SH-SY5Y (cell line): ENCODE results near the gene SLC31A1.

ENCODE experiments used
- GATA2 ChIP-seq: IDR thresholded peaks from 2 replicates; pipeline ENCODE4 v1.6.1; 2011; ENCODE audit warnings: mild to moderate bottlenecking, low read depth, low read length
- GATA3 ChIP-seq: IDR thresholded peaks from 2 replicates; pipeline ENCODE4 v1.6.1; 2011; ENCODE audit warnings: low read depth, mild to moderate bottlenecking, low read length, moderate library complexity

- TF ChIP-seq GATA2 (no peak), GATA3 (no peak)
Observed at GRCh38 chr9:113221003-113221799, at the start of gene SLC31A1, which contains the start of gene FKBP15.
